ENCODE data around the gene USP53.

DNA sequence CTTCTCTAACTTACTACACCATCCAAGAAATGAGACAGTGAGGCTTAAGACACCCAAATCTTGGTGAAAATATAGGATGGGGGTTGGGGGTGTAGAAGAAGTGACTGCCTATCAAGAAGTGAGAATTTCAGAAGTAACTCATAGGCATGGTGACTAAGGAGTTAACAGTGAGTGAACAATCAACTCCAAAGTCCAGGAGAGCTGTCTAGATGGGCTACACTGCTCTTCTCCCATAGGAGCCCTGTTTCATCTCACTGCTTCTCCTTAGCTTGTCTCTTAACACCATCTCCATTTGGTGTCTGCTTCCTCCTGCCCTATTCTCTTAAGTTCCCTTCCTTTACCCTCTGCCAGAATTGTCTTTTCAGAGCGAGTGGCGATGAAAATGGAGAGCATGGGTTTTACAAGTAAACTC is 86.8 kb downstream of the USP53 start:
- no peak for TF ChIP-seq CTCF (IDR thresholded peaks at IDR 0.05; ENCODE audit: insufficient read depth, low read depth, low read length)
- TF ChIP-seq EZH2 (IDR thresholded peaks at IDR 0.05; ENCODE audit: insufficient read depth, low read length), result no peak
